Fibroblast of skin of scalp (primary cell): ENCODE measurements around the gene PLSCR3.
"Not testable (repeated sequence)": the region's sequence is repeated elsewhere in the genome, so short reads cannot be mapped to it uniquely, and the experiment has no call there.

Source experiments
- DNase-seq: peaks from one replicate; pipeline ENCODE4 v3.0.0-alpha.2; 2013

The PLSCR3 gene

GRCh38 chr17:7380321-7380720 is 14.0 kb downstream of the PLSCR3 start:
- peak; percentile 36 for DNase-seq

GRCh38 chr17:7379134-7379533 is 15.2 kb downstream of the PLSCR3 start:
- no peak for DNase-seq

- DNase-seq = no peak
These were observed 20.0 kb downstream of the PLSCR3 start for GRCh38 chr17:7374353-7374752.

- DNase-seq = no peak
These were observed 23.5 kb downstream of the PLSCR3 start for GRCh38 chr17:7370853-7371252.

GRCh38 chr17:7369825-7370224 is 24.5 kb downstream of the PLSCR3 start:
- no peak for DNase-seq

- DNase-seq = not testable (repeated sequence)
These were observed 25.7 kb downstream of the PLSCR3 start for GRCh38 chr17:7368599-7368994.

GRCh38 chr17:7367918-7368598 is 26.3 kb downstream of the PLSCR3 start:
- DNase-seq = no peak

- no peak for DNase-seq
These were observed 27.2 kb downstream of the PLSCR3 start for GRCh38 chr17:7367083-7367482.

- DNase-seq = not testable (repeated sequence)
These were observed 28.4 kb downstream of the PLSCR3 start for GRCh38 chr17:7365963-7366362.

GRCh38 chr17:7363311-7363710 is 31.0 kb downstream of the PLSCR3 start:
- no peak for DNase-seq

- no peak for DNase-seq
These were observed 32.4 kb downstream of the PLSCR3 start for GRCh38 chr17:7361906-7362305.

GRCh38 chr17:7357381-7357780 is 36.9 kb downstream of the PLSCR3 start:
- DNase-seq = no peak

- peak; percentile 30 for DNase-seq
These were observed 37.6 kb downstream of the PLSCR3 start for GRCh38 chr17:7356756-7357155.

GRCh38 chr17:7356072-7356549 is 38.2 kb downstream of the PLSCR3 start:
- peak; percentile 66 for DNase-seq

- no peak for DNase-seq
These were observed 38.8 kb downstream of the PLSCR3 start for GRCh38 chr17:7355573-7355972.

GRCh38 chr17:7355053-7355452 is 39.3 kb downstream of the PLSCR3 start, which contains the start of gene TMEM95:
TMEM95 (plus strand) TSS chr17:7355156; CDS start chr17:7355205, 49 bp downstream.
- peak; percentile 66 for DNase-seq

- DNase-seq = peak; percentile 55
These were observed 40.0 kb downstream of the PLSCR3 start for GRCh38 chr17:7354262-7354843.

- no peak for DNase-seq
These were observed 41.3 kb downstream of the PLSCR3 start for GRCh38 chr17:7352910-7353635.

- DNase-seq = no peak
These were observed 41.8 kb downstream of the PLSCR3 start for GRCh38 chr17:7352503-7352889.

GRCh38 chr17:7351665-7352502 is 42.4 kb downstream of the PLSCR3 start, which contains the start of gene KCTD11:
KCTD11 (plus strand) TSS chr17:7352162.
- DNase-seq = peak; percentile 98

GRCh38 chr17:7348478-7349242 is 45.7 kb downstream of the PLSCR3 start:
- DNase-seq = peak; percentile 60
